ENCODE measurements around the gene BRDT.
"Not testable (repeated sequence)": the region's sequence is repeated elsewhere in the genome, so short reads cannot be mapped to it uniquely, and the experiment has no call there.

Gene BRDT

GRCh38 chr1:91993256-91993655, 44.1 kb downstream of the BRDT start:
- no peak for DNase-seq

DNA sequence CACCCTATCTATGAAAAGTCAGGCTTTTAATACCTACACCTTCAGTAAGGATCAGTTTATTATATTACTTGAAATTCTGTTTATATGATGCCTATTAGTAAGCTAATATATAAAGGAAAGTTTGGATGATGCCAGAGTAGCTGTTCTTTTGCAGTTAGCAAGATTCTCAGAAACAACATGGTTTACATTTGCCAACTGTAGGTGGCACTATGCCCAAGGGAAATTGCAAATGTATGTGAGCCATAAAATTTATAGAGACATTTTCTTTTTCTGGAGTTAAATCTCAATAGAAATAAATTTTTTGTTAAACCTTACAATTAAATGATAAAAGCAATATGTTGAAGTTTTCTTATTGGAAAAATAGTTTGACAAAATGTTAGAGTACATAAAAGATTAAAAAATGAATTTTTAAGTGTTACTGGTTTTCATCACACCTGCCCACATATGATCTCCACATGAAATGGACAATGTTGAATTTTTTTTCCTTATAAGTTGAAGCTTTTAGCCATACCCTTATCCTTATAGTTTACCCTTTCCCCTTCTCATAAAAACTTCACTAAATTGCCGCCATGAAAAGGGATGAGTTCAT, 48.5 kb downstream of the BRDT start:
- DNase-seq: no peak

- DNase-seq: no peak
These were observed 54.9 kb downstream of the BRDT start for GRCh38 chr1:92004129-92004528.

DNA sequence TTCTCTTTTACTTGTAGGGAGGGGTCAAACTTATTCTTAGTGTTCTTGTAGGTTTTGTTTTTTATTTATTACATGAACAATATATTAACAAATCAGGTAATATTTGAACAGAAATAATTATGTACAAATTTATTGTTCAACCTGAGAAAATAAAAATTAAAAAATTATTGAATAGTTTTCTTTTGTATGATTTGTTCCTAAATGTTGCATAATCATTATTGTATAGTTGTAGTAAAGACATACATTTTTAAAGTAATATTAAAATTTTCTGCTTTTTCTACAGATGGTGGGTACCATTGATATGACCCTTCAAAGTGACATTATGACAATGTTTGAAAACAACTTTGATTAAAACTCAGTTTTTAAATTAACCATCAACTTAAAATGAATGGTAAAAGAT, 64.7 kb downstream of the BRDT start:
- no peak for DNase-seq

DNA sequence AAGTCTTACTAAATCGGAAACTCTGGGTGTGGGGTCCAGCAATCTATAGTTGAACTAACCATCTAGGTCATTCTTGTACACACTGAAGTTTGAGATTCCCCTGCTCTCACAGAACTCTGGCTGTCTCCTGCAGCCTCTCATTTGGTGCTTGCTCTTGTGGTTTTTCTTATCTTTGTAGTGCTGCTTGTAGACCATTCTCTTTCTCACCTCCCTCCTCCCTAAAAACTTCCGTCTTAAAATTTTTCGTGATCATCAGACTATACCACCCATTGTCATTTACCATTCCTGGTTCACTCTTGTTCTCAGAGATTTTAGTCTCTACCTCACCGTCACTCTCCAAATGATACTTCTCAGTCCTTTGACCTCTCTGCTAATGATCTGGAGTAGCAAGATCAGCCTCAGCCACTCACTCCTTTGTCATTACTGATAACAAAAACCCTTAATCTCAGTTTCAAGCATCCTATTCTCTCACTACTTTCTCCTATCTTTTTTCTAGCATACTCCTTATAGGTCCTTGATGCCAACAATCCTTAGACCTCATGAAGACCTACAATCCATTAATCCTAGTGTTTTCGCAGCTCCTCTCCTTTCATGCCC, 67.6 kb downstream of the BRDT start:
- DNase-seq: no peak

- no peak for DNase-seq
These were observed 68.5 kb downstream of the BRDT start for GRCh38 chr1:92017656-92018055.

DNA sequence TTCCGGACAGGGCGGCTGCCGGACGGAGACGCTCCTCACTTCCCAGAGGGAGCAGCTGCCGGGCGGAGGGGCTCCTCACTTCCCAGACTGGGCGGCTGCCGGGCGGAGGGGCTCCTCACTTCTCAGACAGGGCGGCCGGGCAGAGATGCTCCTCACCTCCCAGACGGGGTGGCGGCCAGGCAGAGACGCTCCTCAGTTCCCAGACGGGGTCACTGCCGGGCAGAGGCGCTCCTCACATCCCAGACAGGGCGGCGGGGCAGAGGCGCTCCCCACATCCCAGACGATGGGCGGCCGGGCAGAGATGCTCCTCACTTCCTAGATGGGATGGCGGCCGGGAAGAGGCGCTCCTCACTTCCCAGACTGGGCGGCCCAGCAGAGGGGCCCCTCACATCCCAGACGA, 76.8 kb downstream of the BRDT start:
- not testable (repeated sequence) for DNase-seq

- DNase-seq: no peak
These were observed 77.6 kb downstream of the BRDT start for GRCh38 chr1:92026806-92027205.

DNA sequence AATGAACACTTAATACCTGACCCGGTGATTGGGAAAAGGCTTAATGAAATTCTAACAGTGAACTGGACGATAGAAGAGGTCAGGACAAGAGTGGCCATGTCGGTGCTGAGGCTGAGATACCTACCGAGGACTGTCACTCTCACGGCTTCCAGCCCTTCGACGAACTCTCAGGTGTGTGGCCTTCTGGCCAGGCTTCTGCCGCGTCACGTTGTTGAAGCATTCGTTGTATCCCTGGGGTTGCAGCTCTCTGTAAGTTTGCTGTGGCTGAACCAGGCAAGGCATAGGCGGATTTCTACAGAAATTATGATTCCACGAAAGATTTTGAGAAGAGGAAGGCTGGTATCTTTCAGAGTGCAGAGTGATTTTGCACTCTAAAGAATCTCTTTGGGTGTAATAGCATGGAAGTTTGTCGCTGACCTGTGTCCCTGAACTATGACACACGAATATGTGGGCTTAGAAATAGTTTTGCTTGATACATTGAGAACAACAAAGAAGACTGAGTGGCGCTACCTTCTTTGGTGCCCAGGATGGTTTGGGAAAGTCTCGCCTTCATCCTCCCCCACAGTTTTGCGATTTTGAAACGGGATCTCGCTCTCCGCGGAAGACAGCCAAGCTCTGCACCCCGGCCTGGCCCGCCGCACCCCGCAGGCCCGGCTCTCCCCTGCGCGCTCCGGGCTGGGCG, 80.2 kb downstream of the BRDT start:
- DNase-seq: no peak

- DNase-seq: no peak
These were observed 81.5 kb downstream of the BRDT start for GRCh38 chr1:92030656-92031107.

DNA sequence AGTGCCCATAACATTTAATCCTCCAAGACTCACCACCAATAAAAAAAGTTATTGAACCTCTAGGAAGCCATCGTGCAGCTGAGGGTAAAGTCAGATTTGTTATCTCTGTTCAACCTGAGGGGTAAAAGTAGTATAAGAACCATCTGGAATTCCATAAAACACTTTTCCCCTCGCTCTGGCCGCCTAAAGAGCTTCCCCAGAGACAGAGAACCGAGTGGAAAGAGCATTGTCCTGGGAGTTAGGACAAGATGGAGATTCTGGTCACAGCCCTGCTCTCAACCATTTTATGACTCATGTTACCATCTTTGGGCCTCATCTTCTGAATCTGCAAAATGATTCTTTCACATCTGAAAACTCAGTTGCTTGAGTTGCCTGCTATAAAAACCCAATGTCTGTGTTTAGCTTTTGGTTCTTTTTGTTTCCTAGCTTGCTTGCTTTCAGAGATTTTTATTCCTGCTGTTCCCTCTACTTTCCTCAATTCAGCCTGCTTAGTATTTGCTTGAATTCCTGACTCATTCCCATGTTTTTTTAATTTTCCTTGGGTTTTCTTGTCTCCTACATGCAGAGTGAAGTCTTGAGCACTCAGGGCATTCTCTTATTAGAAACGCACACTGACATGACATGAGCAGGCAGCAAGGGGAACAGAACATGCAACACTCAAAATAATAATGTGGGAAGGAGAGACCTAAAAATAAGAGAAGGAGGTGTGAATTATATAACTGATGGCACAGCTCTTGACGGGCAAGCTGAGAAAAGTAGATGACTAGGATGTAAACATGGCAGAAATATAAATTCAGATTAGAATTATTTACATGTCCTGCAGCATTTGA, 82.3 kb downstream of the BRDT start:
- DNase-seq: no peak

DNA sequence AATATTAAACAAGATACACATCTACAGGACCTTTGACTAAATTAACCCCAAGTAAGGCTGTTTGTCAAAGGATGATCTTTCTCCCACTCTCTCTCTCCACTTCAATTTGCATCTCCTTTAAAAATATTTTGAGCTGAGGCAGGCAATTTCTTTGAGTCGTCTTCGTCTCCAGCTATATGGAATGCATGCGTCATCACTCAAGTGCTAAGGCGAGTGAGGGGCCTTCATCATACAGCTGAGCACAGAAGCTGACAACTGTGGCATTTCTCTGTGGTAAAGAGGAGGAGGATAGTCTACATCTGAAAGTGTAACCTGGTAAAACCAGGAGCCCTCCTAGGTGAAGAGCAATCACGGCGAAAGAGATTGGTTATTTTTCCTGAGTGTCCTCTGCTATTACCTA, 88.2 kb downstream of the BRDT start:
- no peak for DNase-seq

DNA sequence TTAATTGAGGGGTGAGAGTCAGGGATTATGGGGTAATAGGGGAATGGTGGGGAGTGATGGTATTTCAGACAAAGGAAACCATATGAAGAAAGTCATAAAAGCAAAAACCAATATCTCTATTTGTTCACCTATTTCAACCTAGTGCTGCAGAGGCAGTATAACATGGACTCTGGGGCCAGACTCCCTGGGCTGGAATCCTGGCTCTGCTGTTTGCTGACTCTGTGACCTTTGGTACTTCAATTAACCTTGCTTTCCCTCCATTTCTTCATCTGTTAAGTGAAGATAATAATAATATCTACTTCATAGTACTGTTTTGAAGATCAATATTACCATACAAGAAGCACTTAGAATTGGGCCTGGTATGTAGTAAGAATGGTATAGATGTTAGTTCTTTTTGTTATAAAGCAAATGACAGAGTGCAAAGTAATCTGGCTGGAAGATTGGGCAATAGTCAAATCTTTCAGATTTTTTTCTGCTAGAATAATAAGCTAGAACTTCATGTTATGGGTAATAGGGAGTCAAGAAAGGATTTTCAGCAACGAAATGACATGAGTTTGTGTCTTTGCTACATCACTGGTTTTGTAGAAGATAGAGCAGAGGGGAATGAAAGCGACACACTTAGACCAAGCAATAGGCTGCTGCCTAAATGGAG, 89.6 kb downstream of the BRDT start:
- no peak for DNase-seq

GRCh38 chr1:92040971-92041370, 91.8 kb downstream of the BRDT start:
- no peak for DNase-seq

GRCh38 chr1:92043621-92044020, 94.4 kb downstream of the BRDT start:
- no peak for DNase-seq

GRCh38 chr1:92045766-92046495, 96.7 kb downstream of the BRDT start:
- DNase-seq: no peak

DNA sequence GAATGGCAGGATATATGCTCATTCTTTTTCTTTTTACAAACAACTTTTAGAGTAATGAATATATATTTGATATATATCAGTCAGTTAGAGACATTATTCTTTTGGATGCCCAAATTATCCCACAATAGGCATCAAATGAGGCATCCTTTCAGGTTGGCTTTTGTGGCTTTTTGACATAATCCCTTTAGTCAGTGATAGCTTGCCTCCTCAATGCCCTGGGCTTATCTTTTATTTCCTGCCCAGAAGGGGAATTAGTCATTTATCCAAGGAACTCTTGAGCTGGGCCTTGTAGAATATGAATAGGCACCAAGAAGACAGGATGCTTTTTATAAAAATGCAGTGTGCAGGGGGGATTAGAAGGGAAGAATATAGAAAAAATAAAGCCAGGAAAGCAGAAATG, 102.7 kb downstream of the BRDT start:
- no peak for DNase-seq

Data from CD4-positive, alpha-beta T cell treated with Interleukin-15 for 1 hour (primary cell).